Measurements from ENCODE around the gene FBXO48.

FBXO48 gene

GRCh38 chr2:68420254-68420910 is 46.7 kb downstream of the FBXO48 start:
- Histone ChIP-seq H3K9me3 (ENCODE audit: control insufficient read depth, low read length) (no peaks in the 10 kb centered on the region), H3K27ac (ENCODE audit: low read depth, low read length, severe bottlenecking) (no peak overlapping the region), H3K4me3 (ENCODE audit: extremely low read depth, insufficient read depth, low read length, poor library complexity, severe bottlenecking) (no peak overlapping the region), H3K36me3 (ENCODE audit: control insufficient read depth, insufficient read depth, low read length) (no peaks in the 10 kb centered on the region), H3K4me1 (ENCODE audit: control insufficient read depth, insufficient read depth, low read length, poor library complexity, severe bottlenecking) (no peaks in the 10 kb centered on the region)
- 80 to 88% methylated on average over 2 to 3 of the region's 3 CpGs for WGBS, 2 experiments (ENCODE audit: insufficient coverage in 2 of 2)

GRCh38 chr2:68418855-68419254 is 48.2 kb downstream of the FBXO48 start:
- H3K4me1 ChIP-seq (ENCODE audit: control insufficient read depth, insufficient read depth, low read length, poor library complexity, severe bottlenecking), result no peaks in the 10 kb centered on the region
- H3K27ac ChIP-seq (ENCODE audit: low read depth, low read length, severe bottlenecking), result no peak overlapping the region
- no peak overlapping the region for H3K4me3 ChIP-seq (ENCODE audit: extremely low read depth, insufficient read depth, low read length, poor library complexity, severe bottlenecking)
- H3K36me3 ChIP-seq (ENCODE audit: control insufficient read depth, insufficient read depth, low read length), result no peaks in the 10 kb centered on the region
- WGBS, 2 experiments (ENCODE audit: insufficient coverage in 2 of 2), result 60 to 100% methylated on average over 2 to 3 of the region's 3 CpGs
- H3K9me3 ChIP-seq (ENCODE audit: control insufficient read depth, low read length), result no peaks in the 10 kb centered on the region

GRCh38 chr2:68418419-68418818 is 48.7 kb downstream of the FBXO48 start:
- Histone ChIP-seq H3K4me1 (ENCODE audit: control insufficient read depth, insufficient read depth, low read length, poor library complexity, severe bottlenecking) (no peaks in the 10 kb centered on the region), H3K9me3 (ENCODE audit: control insufficient read depth, low read length) (no peaks in the 10 kb centered on the region), H3K4me3 (ENCODE audit: extremely low read depth, insufficient read depth, low read length, poor library complexity, severe bottlenecking) (no peak overlapping the region), H3K27ac (ENCODE audit: low read depth, low read length, severe bottlenecking) (no peak overlapping the region), H3K36me3 (ENCODE audit: control insufficient read depth, insufficient read depth, low read length) (no peaks in the 10 kb centered on the region)
- no CpG with 5 or more reads among the region's 1 CpG for WGBS, 2 experiments (ENCODE audit: insufficient coverage in 2 of 2)

GRCh38 chr2:68417926-68418325 is 49.2 kb downstream of the FBXO48 start:
- Histone ChIP-seq H3K4me3 (ENCODE audit: extremely low read depth, insufficient read depth, low read length, poor library complexity, severe bottlenecking) (no peak overlapping the region), H3K36me3 (ENCODE audit: control insufficient read depth, insufficient read depth, low read length) (no peaks in the 10 kb centered on the region), H3K27ac (ENCODE audit: low read depth, low read length, severe bottlenecking) (no peak overlapping the region), H3K9me3 (ENCODE audit: control insufficient read depth, low read length) (no peaks in the 10 kb centered on the region), H3K4me1 (ENCODE audit: control insufficient read depth, insufficient read depth, low read length, poor library complexity, severe bottlenecking) (no peaks in the 10 kb centered on the region)
- WGBS, 2 experiments (ENCODE audit: insufficient coverage in 2 of 2), result no CpG with 5 or more reads among the region's 1 CpG

- H3K36me3 ChIP-seq (ENCODE audit: control insufficient read depth, insufficient read depth, low read length), result no peaks in the 10 kb centered on the region
- no peak overlapping the region for H3K4me3 ChIP-seq (ENCODE audit: extremely low read depth, insufficient read depth, low read length, poor library complexity, severe bottlenecking)
- 84 to 92% methylated on average over 8 to 9 of the region's 9 CpGs for WGBS, 2 experiments (ENCODE audit: insufficient coverage in 2 of 2)
- H3K4me1 ChIP-seq (ENCODE audit: control insufficient read depth, insufficient read depth, low read length, poor library complexity, severe bottlenecking), result no peaks in the 10 kb centered on the region
- H3K27ac ChIP-seq (ENCODE audit: low read depth, low read length, severe bottlenecking), result no peak overlapping the region
- no peaks in the 10 kb centered on the region for H3K9me3 ChIP-seq (ENCODE audit: control insufficient read depth, low read length)
Observed at GRCh38 chr2:68416081-68416675, 50.9 kb downstream of the FBXO48 start.

- Histone ChIP-seq H3K4me1 (ENCODE audit: control insufficient read depth, insufficient read depth, low read length, poor library complexity, severe bottlenecking) (no peaks in the 10 kb centered on the region), H3K36me3 (ENCODE audit: control insufficient read depth, insufficient read depth, low read length) (no peaks in the 10 kb centered on the region), H3K9me3 (ENCODE audit: control insufficient read depth, low read length) (no peaks in the 10 kb centered on the region), H3K4me3 (ENCODE audit: extremely low read depth, insufficient read depth, low read length, poor library complexity, severe bottlenecking) (no peak overlapping the region), H3K27ac (ENCODE audit: low read depth, low read length, severe bottlenecking) (peak overlapping the region; percentile 41)
Observed at GRCh38 chr2:68415521-68415920, 51.6 kb downstream of the FBXO48 start.

GRCh38 chr2:68414876-68415275 is 52.2 kb downstream of the FBXO48 start:
- no peaks in the 10 kb centered on the region for H3K9me3 ChIP-seq (ENCODE audit: control insufficient read depth, low read length)
- H3K4me1 ChIP-seq (ENCODE audit: control insufficient read depth, insufficient read depth, low read length, poor library complexity, severe bottlenecking), result no peaks in the 10 kb centered on the region
- H3K27ac ChIP-seq (ENCODE audit: low read depth, low read length, severe bottlenecking), result peak overlapping the region; percentile 41
- no peaks in the 10 kb centered on the region for H3K36me3 ChIP-seq (ENCODE audit: control insufficient read depth, insufficient read depth, low read length)
- WGBS, 2 experiments (ENCODE audit: insufficient coverage in 2 of 2), result 46 to 54% methylated on average over 3 of the region's 3 CpGs
- no peak overlapping the region for H3K4me3 ChIP-seq (ENCODE audit: extremely low read depth, insufficient read depth, low read length, poor library complexity, severe bottlenecking)

- peak overlapping the region; percentile 41 for H3K27ac ChIP-seq (ENCODE audit: low read depth, low read length, severe bottlenecking)
- no peaks in the 10 kb centered on the region for H3K4me1 ChIP-seq (ENCODE audit: control insufficient read depth, insufficient read depth, low read length, poor library complexity, severe bottlenecking)
- no peak overlapping the region for H3K4me3 ChIP-seq (ENCODE audit: extremely low read depth, insufficient read depth, low read length, poor library complexity, severe bottlenecking)
- no peaks in the 10 kb centered on the region for H3K36me3 ChIP-seq (ENCODE audit: control insufficient read depth, insufficient read depth, low read length)
- H3K9me3 ChIP-seq (ENCODE audit: control insufficient read depth, low read length), result no peaks in the 10 kb centered on the region
Observed at GRCh38 chr2:68414452-68414851, 52.6 kb downstream of the FBXO48 start.

GRCh38 chr2:68413466-68413865 is 53.6 kb downstream of the FBXO48 start:
- H3K9me3 ChIP-seq (ENCODE audit: control insufficient read depth, low read length), result no peaks in the 10 kb centered on the region
- no peak overlapping the region for H3K27ac ChIP-seq (ENCODE audit: low read depth, low read length, severe bottlenecking)
- WGBS, 2 experiments (ENCODE audit: insufficient coverage in 2 of 2), result 94 to 98% methylated on average over 2 of the region's 2 CpGs
- no peaks in the 10 kb centered on the region for H3K4me1 ChIP-seq (ENCODE audit: control insufficient read depth, insufficient read depth, low read length, poor library complexity, severe bottlenecking)
- H3K36me3 ChIP-seq (ENCODE audit: control insufficient read depth, insufficient read depth, low read length), result no peaks in the 10 kb centered on the region
- H3K4me3 ChIP-seq (ENCODE audit: extremely low read depth, insufficient read depth, low read length, poor library complexity, severe bottlenecking), result no peak overlapping the region

- Histone ChIP-seq H3K9me3 (ENCODE audit: control insufficient read depth, low read length) (no peaks in the 10 kb centered on the region), H3K36me3 (ENCODE audit: control insufficient read depth, insufficient read depth, low read length) (no peaks in the 10 kb centered on the region), H3K27ac (ENCODE audit: low read depth, low read length, severe bottlenecking) (no peak overlapping the region), H3K4me1 (ENCODE audit: control insufficient read depth, insufficient read depth, low read length, poor library complexity, severe bottlenecking) (no peaks in the 10 kb centered on the region), H3K4me3 (ENCODE audit: extremely low read depth, insufficient read depth, low read length, poor library complexity, severe bottlenecking) (no peak overlapping the region)
- 64 to 68% methylated on average over 3 of the region's 4 CpGs for WGBS, 2 experiments (ENCODE audit: insufficient coverage in 2 of 2)
Observed at GRCh38 chr2:68412127-68412819, 54.8 kb downstream of the FBXO48 start.

All from mesodermal cell (in vitro differentiated cells).